ENCODE data around the gene KRTAP12-2.

Gene KRTAP12-2

DNA sequence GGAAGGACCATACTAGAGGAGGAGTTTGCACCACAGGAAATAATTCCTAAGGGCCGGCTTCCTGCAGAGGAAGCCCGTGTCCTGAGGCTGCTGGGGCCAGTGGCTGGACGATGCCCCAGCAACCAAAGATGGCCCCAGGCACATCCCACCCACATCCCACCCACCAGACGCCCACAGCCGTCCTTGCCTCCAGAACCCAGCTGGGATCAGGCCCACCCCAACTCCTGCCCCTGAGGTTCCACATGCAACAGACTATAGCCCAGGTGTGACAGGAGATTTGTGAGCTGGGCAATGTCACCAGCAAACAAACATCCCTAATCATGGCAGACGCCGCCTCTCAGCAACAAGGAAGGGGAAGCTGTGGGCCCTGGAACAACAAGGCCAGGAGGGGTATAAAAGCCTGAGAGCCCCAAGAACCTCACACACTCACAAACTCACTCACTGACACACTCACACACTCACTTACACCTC lies 40.0 kb downstream of the KRTAP12-2 start, which contains the start of gene KRTAP10-9:
TSS of gene KRTAP10-9 (plus strand) at position 421 of the 471 bp plus-strand sequence. CDS start 79 bp downstream, outside the sequence.
- DNase-seq (ENCODE audit: low read depth in 2 of 2) = no peak

DNA sequence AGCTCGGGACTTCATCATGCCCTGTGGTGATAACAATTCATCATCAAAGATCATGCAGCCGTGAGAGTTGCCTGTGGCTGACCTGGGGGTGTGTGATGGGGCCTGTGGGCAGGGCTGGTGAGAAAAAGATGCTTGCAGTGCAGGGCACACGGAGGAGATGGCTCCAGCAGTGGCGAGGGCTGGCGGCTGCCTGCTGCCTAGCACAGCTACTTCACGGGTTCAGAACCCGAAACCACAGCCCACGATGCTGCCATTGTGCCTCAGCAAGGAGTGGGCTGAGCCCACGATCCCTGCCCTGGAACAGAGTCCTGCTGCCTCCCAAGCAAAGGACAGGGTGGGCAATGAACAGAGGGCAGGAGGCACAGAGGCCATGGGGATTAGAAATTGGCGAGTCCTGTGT lies 40.5 kb downstream of the KRTAP12-2 start:
- DNase-seq (ENCODE audit: low read depth in 2 of 2) = no peak

- no peak for DNase-seq (ENCODE audit: low read depth in 2 of 2)
Observed at GRCh38 chr21:44625756-44626155, 41.0 kb downstream of the KRTAP12-2 start.

DNA sequence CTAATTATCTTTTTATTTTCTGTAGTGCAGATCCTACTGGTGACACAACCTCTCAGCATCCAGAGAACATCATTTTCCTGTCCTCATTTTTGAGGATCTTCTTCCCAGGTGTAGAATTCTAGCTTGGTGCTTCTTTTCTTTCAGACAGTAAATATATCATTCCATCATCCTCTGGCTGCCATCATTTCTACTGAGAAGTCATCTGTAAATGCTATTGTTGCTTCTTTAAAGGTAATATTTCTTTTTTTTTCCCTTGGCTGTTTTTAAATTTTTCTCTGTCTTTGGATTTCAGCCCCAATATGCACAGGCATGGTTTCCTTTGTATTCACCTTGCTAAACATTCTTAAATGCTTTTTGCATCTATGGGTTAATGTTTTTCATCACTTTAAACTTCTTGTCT lies 43.2 kb downstream of the KRTAP12-2 start:
- no peak for DNase-seq (ENCODE audit: low read depth in 2 of 2)

DNA sequence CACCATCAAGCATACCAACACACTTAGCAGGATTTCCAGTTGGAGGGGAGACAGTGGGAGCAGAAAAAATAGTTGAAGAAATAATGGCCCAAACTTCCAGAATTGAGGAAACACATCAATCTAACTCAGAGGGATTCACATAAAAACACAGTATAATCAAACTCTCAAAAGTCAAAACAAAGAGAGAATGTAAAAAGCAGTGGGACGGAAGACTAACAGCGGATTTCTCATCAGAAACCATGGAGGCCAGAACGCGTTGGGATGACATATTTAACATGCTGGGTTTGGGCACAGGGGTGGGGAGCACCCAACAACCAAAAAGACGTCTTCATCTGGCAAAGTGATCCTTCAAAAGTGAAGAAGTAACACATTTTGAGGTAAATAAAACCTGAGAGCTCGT lies 46.8 kb downstream of the KRTAP12-2 start:
- no peak for DNase-seq (ENCODE audit: low read depth in 2 of 2)

GRCh38 chr21:44618909-44619308 lies 47.8 kb downstream of the KRTAP12-2 start:
- peak; percentile 27 to 53 for DNase-seq (ENCODE audit: low read depth in 2 of 2)

- no peak for DNase-seq (ENCODE audit: low read depth in 2 of 2)
Observed at GRCh38 chr21:44618504-44618903, 48.2 kb downstream of the KRTAP12-2 start.

DNA sequence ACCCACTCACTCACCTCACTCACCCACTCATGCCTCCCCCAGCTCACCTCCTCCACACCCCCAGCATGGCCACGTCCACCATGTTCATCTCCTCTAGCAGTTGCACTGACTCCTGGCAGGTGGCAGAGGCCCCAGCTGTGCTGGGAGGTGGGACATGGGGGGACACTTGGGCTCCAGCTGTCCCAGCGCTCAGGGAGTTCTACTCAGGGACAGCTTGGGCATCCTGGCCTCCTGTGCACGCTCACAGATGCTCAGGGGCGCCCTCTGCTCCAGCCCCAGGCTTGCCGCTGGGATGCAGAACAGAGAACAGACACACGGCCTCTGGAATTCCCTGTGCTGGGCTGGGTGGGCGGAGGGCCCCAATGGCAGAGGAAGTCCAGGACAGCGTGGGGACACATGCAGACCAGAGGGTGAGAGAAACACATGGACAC lies 49.6 kb downstream of the KRTAP12-2 start:
- no peak for DNase-seq (ENCODE audit: low read depth in 2 of 2)

GRCh38 chr21:44616591-44616926 lies 50.2 kb downstream of the KRTAP12-2 start:
- no peak for DNase-seq (ENCODE audit: low read depth in 2 of 2)

Data from stimulated activated CD8-positive, alpha-beta memory T cell treated with anti-CD3 and anti-CD28 coated beads, Interleukin-15, amount 100 ng/mL, for 4 hours (primary cell).